ENCODE results near the gene LPP.
A peak's percentile ranks its signal among the peaks of the same experiment; 100 is the strongest.

LPP gene

DNA sequence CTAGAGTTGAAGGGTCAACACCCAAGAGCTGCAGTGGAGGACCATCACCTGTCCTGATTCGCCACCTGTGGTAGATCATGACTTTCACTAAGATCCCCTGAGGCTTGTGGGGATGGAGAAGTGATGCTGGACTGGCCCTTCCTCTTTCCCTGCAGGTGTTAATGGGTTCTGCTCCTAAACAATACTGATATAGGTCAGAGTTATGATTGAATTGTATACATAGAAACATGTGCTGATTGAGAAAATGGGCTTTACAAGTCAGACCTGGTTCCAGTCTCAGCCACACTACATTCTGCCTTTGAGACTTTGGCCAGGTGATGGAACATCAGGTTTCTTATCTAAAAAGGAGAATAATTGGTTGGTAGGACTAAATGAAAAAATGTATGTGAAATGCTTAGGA lies 598.9 kb downstream of the LPP start:
- no peak for DNase-seq (ENCODE audit: low read depth)

DNA sequence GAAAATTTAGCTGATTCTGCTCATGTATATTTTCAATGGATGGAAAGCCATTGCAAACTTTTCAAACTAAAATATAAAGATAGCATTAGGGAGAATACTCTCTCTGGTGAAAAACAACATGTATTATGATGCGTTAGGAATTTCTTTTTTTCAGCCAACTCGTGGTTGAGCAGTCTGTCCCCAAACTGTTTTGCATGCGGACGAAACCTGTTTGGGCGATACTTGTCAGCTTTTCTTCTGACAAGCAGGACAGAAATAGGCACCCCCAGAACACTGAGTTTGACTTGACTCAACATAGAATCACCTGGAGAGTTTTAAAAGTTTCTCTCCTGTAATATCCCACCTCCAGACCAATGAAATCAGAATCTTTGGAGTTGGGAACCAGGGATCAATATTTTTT lies 600.3 kb downstream of the LPP start:
- DNase-seq (ENCODE audit: low read depth), result no peak

DNA sequence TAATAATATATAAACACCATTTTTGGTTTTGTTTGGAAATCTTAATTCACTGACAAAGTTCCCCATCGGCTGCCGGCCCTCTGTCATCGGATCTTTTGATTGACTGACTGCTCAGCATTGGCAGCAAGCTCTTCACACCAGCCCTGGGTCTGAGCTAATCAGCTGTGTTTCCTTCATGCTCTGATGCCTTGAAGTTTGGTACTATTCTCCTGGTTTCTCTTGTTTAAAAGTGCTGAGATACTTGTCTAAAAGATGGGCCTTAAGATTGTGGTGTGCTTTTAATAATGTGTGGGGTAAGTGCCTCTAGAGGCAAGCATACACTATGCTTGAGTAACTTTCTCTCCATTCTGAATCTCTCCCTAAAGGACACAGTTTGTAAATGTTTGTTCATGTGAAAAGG lies 602.3 kb downstream of the LPP start:
- no peak for DNase-seq (ENCODE audit: low read depth)

DNA sequence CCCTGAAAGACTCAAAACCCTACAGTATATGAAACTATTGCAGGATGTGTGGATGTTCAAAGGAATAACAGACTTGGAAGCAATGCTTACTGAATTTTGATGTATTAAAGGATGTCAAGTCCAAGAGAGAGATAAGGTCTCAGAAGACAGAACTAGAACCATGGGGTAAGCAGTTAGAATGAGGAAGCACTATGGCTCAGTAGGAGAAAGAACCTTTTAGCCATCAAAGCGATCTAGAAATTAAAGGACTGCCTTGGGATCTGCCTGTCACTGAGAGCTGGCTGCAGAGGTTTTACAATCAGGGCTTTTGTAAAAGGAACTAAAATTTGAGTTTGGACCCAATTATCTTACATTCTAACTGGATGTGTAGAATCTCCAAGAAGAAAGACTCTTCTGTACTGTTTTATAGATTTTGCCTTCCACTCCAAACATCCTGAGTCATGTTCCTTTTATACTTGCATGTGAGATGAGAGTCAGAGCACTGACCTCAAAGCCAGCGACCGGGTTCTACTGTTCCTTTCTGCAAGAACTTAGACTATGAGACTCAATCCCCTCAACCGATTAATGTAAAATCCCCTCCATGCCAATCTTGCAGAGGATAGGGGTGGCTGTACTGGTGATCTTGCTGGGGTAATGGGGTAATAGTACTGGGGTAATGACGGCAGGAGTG lies 605.5 kb downstream of the LPP start:
- no peak for DNase-seq (ENCODE audit: low read depth)

DNA sequence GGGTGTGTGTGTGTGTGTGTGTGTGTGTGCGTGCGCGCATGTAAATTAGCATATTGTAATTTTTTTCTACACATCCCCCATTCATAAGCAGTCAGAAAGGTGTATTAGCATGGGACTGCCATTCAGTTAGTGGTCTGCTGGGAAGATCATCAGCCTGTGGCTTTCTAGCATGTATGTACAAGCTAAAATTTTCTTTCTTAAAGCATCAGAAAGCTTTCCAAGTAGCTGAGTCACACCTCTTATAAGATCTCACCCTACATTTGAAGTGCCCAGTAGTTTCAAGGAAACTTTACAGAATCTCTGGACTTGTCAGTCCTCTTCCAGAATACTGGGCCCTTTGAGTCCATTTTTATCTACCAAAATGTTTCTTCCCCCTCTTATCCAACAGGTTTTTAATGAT lies 606.5 kb downstream of the LPP start:
- DNase-seq (ENCODE audit: low read depth), result no peak

DNA sequence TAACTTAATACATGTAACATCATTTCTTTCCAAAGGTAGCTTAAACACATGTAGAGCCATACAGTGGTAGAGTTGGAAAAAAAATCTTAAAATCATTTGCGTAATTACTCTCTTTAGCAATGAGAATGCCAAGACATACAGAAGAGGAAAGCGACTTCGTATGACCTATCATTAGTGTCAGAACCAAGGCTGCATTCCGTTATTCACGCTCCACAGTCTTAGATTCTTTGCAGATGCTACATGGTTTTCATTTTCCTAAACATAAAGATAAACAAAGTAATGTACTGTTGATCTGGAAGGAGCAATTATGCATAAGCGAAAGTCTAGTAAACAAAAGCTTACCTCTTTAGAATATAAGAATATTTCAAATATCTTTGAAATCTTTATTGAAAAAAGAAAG lies 607.5 kb downstream of the LPP start:
- no peak for DNase-seq (ENCODE audit: low read depth)

DNA sequence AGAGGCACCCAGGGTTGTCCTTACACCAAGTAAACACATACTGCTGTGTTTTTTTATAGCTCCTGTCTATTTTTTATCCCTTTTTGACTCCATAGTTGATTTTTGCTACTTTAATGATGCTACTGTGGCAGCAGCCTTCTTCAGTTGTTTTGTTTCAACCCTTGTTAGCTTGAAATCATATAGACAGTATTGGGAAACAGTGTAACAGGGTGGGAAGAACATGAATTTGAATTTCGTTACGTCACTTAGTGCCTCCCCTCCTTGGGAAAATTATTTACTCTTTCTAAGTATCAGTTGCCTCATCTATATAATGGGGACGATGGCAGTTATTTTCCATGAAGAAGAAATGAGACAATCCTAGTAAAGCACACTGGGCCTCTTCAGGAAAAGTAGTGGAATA lies 608.0 kb downstream of the LPP start:
- no peak for DNase-seq (ENCODE audit: low read depth)

DNA sequence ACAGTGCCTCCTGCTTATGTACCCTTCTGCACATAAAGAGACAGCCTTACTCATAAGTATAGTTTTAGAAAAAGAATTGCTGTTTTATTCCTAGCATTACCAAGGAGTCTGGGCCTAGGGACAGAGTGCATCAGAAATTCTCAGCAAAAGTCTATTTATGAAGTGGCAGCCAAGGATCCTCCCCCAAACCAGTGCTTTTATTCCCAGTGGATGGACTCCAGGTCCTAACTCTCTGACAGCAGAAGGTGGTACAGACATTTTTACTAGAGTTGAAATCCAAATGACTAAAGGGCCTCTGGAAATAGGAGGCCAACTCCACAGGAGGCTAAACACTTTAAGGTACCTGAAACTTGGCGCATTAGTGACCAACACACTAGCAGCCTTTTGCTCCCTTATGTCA lies 610.7 kb downstream of the LPP start:
- no peak for DNase-seq (ENCODE audit: low read depth)

DNA sequence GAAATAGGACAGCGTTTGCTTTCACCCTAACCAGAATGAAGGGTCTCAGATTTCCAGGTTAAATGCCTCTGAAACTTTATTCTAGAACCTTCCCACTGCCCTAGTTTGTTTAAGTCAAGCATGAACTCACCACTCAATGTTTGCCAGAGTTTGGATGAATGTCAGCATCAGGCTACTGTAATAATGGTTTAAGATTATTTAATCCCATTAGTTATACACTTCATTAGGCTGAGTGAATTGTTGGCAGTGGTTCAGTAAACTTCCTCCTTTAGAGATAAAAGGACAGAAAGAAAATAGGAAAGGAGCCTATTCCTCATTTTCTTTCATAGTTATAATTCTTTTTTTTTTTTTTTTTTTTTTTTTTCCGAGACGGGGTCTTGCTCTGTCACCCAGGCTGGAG lies 615.9 kb downstream of the LPP start:
- no peak for DNase-seq (ENCODE audit: low read depth)

DNA sequence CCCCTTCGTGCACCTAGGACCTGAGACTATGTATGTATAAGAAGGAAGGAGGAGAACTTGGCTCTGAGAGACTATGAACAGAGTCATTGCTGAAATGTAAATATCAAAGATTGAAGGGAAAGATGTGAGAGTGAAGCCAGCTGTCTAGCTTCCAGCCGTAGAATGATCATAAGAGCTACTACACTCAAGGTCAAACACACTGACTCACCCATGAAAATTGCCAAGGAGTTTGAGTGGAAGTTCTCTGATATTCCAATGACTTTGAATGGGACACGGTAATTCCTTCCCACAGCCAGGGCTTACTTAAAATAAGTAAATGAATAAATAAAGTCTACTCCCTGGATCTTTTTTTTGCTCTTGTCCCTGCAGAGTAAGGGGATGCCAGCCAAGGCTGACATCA lies 618.9 kb downstream of the LPP start:
- no peak for DNase-seq (ENCODE audit: low read depth)

DNA sequence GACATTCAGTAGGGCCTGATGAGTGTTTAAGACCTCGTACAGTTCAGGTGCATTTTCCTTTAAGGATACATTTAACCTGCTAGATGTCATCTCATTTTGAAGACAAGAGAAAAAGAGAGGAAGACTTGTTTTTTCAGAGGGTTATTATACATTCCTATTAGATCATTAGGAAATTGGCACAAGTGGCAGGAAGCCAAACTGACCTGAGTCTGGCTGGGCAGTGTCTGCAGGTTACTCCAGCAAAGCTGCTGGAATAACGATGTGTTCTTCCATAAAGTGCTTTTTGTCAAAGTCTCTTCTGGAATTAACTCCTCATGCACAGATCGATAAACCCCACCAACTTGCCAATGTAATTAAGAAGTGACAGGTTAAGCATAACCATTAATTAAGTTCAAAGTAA lies 621.5 kb downstream of the LPP start:
- no peak for DNase-seq (ENCODE audit: low read depth)

DNA sequence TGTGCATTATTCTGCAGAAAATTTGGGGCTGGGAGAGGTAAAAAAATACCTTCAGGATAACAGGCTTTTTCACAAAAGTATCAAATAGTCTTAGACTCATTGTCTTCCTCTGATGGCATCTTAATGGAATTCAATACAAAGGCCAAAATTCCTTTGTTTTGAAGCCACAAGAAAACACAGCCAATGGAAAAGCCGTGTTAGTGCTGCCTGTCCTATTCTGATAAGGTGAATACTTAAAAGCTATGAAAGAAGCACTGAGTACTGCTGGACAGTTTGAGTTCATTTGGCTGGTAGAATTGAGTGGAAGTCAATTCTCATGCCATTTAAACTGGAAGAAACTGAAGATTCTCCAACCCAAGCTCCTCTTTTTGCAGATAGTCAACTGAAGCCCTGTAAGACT lies 622.5 kb downstream of the LPP start:
- no peak for DNase-seq (ENCODE audit: low read depth)

DNA sequence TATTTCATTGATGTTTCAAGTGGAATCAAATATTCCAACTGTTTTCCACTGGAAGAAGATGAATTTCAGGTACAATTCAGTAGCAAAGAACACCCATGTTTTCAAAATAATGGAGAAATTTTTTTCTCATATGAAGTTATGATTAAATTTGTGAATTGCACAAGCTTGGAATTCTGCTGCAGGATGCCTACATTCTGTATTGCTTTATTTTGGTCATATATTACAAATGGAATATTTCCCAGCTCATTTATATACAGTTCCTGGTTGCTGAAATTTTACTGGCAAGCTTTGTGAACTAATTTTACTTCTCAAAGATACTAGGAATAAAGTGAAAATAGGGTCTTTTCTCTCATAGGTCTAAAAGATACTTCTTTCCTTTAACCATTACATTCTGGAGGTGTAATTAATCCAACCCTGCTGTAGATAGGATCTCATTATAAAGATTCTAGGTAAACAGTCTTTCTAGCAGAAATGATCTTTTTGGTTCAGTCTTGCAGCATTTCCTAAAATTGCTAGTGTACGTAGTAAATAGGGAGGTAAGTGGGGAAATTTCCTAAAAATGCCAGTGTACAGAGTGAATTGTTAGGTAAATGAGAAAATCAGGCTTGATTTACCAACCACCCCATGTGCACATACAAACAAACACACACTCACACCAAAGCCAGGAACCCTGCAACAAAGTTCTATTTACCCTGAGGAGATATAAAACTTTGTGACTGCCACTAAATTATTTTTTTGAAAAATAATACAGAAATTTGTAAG lies 624.3 kb downstream of the LPP start:
- DNase-seq (ENCODE audit: low read depth), result no peak

DNA sequence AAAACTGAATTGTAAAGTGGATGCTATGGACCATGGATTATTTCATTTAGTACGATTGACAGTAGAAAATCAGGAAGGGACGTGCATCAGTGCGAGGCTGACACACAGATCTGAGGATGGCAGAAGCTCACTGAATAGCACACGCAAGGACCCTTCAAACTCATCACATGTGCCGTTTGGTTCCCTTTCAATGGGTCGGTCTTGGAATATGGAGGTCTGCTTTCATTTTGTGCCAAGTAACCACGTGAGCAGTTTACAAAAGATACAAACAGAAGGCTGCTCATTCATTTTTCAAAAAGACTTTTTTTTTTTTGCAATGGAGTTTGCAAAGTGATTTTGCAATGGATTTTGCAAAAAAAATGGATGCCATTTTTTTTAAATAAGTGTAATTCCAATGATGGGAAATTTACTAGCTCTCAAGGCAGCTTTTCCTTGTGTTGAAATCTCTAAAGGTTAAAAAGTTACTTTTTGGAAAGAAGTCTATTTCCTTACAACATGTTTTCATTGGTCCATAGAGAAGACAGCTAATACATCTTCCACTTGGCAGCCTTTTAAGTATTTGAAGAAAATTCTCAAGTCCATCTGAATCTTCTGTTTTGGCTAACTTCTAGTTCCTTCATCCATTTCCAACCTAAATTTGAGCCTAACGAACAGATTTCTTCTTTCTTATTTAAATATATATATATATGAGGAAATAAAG lies 625.5 kb downstream of the LPP start:
- no peak for DNase-seq (ENCODE audit: low read depth)

DNA sequence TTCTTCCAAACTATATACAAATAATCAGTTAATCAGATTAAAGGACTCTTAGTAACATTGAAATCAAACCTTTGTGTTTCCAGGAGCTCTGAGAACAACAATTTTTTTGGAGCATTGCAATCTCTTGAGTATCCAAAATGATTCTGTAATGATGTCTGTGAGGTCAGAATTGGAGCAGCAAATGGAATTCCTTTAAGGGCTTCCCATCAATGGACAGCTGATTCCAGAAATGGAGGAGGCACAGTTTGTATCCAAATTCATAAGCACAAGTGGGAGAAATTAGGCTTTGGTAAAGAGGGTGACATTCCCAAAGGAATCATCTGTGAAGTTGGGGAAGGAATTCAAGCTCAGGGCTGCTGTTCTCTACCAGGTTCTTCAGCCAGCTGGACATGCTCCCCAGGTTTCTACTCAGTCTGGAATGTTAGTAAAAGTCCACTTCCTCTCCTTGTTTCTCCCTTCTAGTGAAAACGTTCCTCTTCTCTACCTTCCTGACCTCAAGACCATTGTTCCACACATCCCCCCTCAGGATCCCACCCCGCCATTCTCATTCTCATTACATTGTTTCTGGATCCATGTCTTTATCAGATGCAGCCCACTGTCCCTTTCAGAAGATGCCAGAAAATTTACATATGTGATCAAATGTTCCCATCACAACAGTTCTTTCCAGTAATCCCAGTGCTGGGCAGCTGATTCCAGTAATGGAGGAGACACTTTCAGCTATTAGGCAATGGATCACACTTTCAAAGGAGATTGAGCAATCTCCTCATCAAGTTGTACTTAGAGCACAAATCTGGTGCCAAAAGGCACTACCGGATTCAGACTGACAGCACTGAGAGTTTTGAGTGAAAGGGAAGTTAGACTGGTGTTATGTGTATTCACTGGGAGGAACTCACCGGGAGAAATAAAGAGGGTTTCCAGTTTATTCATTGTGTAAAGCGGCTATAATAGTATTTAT lies 626.5 kb downstream of the LPP start:
- no peak for DNase-seq (ENCODE audit: low read depth)

DNA sequence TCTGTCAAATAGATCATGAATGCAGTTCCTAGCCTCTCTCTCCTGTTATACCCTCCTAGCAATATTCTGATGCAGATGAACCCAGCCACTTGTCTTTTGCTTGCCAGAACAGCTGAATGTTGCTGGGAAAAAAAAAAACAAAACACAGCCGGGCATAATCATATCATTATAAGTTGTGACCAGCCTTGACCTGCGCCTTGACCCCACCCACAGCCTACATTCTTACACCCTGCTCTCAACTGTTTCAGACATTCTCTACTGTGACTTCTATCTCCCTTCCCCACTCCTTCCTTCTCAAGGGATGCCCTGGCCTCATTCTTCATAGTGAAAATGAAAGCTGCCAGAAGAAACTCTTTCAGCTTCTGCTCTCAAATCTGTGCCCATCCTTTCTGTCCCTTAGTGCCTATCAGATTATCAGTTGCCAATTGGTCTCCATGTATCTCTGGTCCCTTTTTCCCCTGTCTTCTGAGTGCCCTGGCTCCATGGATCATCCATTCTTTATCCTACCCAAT lies 628.7 kb downstream of the LPP start:
- DNase-seq (ENCODE audit: low read depth), result no peak

DNA sequence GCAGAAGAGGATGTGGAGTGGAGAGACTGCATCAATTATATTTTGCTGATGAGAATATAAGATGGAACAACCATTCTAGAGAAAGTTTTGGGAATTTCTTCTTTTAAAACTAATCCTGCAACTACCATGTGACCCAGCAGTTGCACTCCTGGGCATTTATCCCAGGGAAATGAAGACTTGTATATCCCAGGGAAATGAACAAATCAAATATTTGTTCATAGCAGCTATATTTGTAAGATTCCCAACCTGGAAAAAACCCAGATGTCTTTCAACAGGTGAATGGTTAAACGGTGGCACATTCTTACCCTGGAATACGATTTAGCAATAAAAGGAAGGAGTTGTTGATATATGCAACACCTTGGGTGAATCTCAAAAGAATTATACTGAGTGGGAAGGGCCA lies 632.5 kb downstream of the LPP start:
- DNase-seq (ENCODE audit: low read depth), result no peak

DNA sequence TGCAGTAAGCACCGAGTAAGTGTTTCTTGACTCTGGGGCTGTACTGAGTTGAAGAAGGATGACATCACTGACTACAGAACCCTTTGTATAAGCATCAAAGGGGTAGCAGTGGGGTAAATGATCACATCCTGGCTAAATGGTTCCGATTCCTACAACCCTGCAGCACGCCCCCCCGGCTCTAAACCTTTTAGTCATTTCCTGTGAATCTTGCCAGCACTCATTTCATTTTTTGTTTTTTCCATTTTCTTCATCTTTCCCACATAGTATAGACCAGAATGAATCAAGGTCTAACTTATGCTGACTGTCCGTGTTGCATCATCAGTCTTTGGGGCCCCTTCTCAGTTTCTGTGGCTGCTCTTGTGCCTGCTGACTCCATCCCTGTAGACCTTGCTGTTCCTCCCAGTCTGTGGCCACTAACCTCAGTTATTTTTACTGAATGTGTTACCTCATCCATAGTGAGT lies 634.7 kb downstream of the LPP start:
- DNase-seq (ENCODE audit: low read depth), result peak; percentile 62

DNA sequence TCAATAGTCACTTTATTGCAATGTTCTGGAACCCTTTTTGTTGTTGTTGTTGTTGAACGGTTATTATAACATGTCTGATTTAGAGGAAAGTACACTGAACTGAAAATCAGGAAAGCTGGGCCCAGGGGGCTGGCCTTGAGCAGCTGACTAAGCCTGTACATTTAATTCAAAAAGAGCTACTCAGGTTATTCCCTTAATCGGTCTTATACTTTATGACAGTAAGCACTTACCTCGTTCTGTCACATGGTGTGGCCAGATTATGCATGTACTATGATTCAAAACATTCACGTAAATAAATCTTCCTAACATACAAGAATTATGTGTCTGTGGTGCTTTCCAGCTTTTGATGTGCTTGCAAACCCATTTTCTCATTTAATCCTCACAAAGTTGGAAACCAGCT lies 635.3 kb downstream of the LPP start:
- DNase-seq (ENCODE audit: low read depth), result no peak

DNA sequence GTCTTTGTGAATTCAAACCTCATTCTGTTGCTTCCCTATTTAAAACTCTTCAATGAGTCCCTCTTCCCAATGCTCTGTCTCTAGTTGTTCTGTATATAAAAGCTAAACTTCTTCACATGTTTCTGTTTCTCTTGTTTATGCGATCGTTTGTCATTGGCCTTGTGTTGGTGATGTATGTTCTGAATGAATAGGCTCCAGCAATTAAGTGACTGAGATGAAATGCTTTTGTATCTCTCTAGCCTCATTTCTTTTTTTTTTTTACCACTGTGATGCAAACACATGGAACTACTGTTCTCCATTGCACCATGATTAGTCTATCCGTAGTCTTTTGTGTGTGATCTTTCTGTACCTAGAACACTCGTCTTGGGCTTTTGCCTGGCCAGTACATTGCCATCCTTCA lies 637.4 kb downstream of the LPP start:
- no peak for DNase-seq (ENCODE audit: low read depth)

DNA sequence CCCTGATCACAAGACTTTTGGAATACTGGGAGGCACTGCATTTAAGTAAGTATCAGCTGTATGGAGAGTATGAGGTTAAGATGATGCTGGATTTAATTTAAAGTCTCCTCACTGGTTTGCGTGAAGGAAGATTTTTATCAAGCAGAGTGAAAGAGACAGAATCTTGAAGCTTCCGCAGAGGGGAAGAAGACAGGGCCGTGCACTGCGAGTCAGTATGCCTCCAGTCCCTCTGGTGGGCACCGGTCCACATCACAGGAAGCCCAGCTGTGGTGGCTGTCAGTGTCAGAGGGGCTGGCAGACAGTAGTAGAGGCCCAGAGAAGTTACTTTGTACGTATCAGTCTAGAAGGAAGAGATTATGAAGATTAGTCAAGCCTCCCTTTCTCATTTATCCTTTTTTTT lies 638.8 kb downstream of the LPP start:
- DNase-seq (ENCODE audit: low read depth), result no peak

DNA sequence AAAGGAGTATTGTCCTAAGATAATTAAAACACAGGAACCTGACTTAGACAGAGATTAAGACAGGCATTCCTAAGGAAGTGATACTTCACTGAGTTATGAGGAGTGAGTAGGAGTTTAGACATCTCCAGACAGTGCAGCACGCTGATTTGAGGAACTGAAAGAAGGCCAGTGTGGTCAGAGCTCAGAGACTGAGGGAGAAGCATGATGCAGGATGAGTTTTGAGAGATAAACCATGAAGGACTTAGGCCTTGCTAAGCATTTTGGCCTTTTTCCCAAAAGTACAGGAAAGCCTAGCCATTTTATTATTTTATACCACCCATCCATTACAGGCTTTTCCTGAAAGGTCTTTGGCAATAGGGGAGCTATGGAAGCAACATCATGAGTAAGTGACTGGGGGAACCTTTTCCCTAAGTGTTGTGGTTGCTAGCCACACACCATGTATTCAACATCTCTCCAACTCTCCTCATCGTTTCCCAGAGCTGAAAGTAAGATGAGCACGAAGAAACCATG lies 642.2 kb downstream of the LPP start:
- no peak for DNase-seq (ENCODE audit: low read depth)

All from activated T-cell treated with anti-CD3 and anti-CD28 coated beads for 48 hours (primary cell).